ENCODE measurements around the gene ZYG11A.

DNA sequence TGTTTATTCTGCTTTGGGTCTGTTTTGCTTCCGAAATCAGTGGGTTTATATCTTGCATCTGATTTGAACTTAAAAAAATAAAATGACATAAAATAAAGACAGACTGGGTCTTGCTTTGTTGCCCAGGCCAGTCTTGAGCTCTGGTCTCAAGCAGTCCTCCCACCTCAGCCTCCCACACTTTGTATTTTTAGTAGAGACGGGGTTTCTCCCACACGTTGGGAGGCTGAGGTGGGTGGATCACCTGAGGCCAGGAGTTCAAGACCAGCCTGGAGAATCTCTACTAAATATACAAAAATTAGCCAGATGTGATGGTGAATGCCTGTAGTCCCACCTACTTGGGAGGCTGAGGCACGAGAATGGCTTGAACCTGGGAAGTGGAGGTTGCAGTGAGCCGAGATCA is 5.9 kb downstream of the ZYG11A start:
- TF ChIP-seq POLR2A (IDR thresholded peaks at IDR 0.05), result no peak
- TF ChIP-seq, protein P1, sequence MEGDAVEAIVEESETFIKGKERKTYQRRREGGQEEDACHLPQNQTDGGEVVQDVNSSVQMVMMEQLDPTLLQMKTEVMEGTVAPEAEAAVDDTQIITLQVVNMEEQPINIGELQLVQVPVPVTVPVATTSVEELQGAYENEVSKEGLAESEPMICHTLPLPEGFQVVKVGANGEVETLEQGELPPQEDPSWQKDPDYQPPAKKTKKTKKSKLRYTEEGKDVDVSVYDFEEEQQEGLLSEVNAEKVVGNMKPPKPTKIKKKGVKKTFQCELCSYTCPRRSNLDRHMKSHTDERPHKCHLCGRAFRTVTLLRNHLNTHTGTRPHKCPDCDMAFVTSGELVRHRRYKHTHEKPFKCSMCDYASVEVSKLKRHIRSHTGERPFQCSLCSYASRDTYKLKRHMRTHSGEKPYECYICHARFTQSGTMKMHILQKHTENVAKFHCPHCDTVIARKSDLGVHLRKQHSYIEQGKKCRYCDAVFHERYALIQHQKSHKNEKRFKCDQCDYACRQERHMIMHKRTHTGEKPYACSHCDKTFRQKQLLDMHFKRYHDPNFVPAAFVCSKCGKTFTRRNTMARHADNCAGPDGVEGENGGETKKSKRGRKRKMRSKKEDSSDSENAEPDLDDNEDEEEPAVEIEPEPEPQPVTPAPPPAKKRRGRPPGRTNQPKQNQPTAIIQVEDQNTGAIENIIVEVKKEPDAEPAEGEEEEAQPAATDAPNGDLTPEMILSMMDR (IDR thresholded peaks at IDR 0.05), result no peak
